T-cell (primary cell): Measurements from ENCODE around the gene NR2F1-AS1. TPM values are rescaled to one million over a fixed set of nuclear protein-coding genes. Genes with fewer than 3 reads are reported as not detected.

Experiments used
- ATAC-seq, 4 experiments: fragments of 200-7000 bp in 3 of 4; fragments of 150-1000 bp in 1 of 4; cut with Tn5 transposase; replicated peaks in 1 of 4; 1 replicate in 3 of 4; 2 replicates in 1 of 4; pipeline ENCODE4 v1.10.0; 2021; ENCODE audit warnings: moderate library complexity in 3 of 4, mild to moderate bottlenecking in 2 of 4, moderate number of reproducible peaks in 1 of 4
- CTCF ChIA-PET, 2 donors: fragments of 300-600 bp; sonication (Branson Sonifier 250); formaldehyde crosslinking; loops; one replicate each; lab custom pipeline; 2022; ENCODE audit warnings: antibody characterized with exemption in 2 of 2; lab: Charles Lee
- POLR2A ChIA-PET, 2 donors: fragments of 300-600 bp; sonication (Branson Sonifier 250); formaldehyde crosslinking; loops; one replicate each; lab custom pipeline; 2022; ENCODE audit warnings: antibody characterized with exemption in 2 of 2; lab: Charles Lee
- DNase-seq, 35 experiments: peaks; one replicate each; pipeline versions ENCODE4 v3.0.0 to v3.0.0-alpha.2; 2013 to 2023
- H3K27ac ChIP-seq: one replicate; pipeline ENCODE4 v1.5.1; 2013; ENCODE audit warnings: low read length
- H3K27me3 ChIP-seq, 2 experiments: replicated peaks in 1 of 2; 1 replicate in 1 of 2; 2 replicates in 1 of 2; pipeline versions ENCODE4 v1.6.1 to v1.7.0; 2013; ENCODE audit warnings: low read length in 1 of 2, mixed read lengths in 1 of 2; ENCODE audit not compliant: control insufficient read depth in 2 of 2, insufficient read depth in 2 of 2; ENCODE audit errors: extremely low read depth in 1 of 2
- H3K36me3 ChIP-seq, 2 donors: 1 replicate in 1 of 2; 2 replicates in 1 of 2; pipeline versions ENCODE4 v1.6.1 to v1.7.0; 2013; ENCODE audit warnings: low read length in 1 of 2; ENCODE audit not compliant: control insufficient read depth in 2 of 2, insufficient read depth in 1 of 2; ENCODE audit errors: extremely low read depth in 1 of 2
- H3K4me1 ChIP-seq, 2 experiments: 1 replicate in 1 of 2; 2 replicates in 1 of 2; pipeline versions ENCODE4 v1.6.1 to v1.7.0; 2013; ENCODE audit warnings: low read length in 2 of 2, mixed read lengths in 1 of 2; ENCODE audit not compliant: insufficient read depth in 2 of 2, control insufficient read depth in 1 of 2; ENCODE audit errors: extremely low read depth in 1 of 2
- H3K4me3 ChIP-seq, 2 donors: 1 replicate in 1 of 2; 2 replicates in 1 of 2; pipeline versions ENCODE4 v1.5.1 to v1.7.0; 2013; ENCODE audit warnings: mild to moderate bottlenecking in 2 of 2, low read length in 1 of 2, moderate library complexity in 1 of 2; ENCODE audit not compliant: control insufficient read depth in 1 of 2; ENCODE audit errors: extremely low read depth in 1 of 2
- H3K9me3 ChIP-seq: 2 replicates; pipeline ENCODE4 v1.7.0; 2013
- H3K27ac Mint-ChIP-seq, 2 donors: one replicate each; pipeline ENCODE4 v1.8.0; 2020 to 2021; ENCODE audit warnings: mild to moderate bottlenecking in 2 of 2, mixed read lengths in 2 of 2
- H3K27me3 Mint-ChIP-seq, 2 donors: one replicate each; pipeline ENCODE4 v1.8.0; 2021 to 2022; ENCODE audit warnings: mixed read lengths in 2 of 2
- H3K36me3 Mint-ChIP-seq: one replicate; pipeline ENCODE4 v1.8.0; 2021; ENCODE audit warnings: mixed read lengths
- H3K4me1 Mint-ChIP-seq, 3 donors: one replicate each; pipeline ENCODE4 v1.8.0; 2020 to 2022; ENCODE audit warnings: mixed read lengths in 3 of 3, mild to moderate bottlenecking in 1 of 3
- H3K4me3 Mint-ChIP-seq, 3 donors: one replicate each; pipeline ENCODE4 v1.8.0; 2020 to 2022; ENCODE audit warnings: mild to moderate bottlenecking in 3 of 3, mixed read lengths in 3 of 3, moderate library complexity in 3 of 3
- H3K9me3 Mint-ChIP-seq, 3 donors: one replicate each; pipeline ENCODE4 v1.8.0; 2020 to 2022; ENCODE audit warnings: mixed read lengths in 3 of 3
- WGBS: methylation state at CpG from one replicate; pipeline ENCODE4 v1.1.5; 2013; ENCODE audit warnings: missing lambda C conversion rate; ENCODE audit not compliant: insufficient coverage; 5-methylcytosine and 5-hydroxymethylcytosine counted together
- total RNA-seq, 35 experiments: library from RNA in 6 of 35; stranded (reverse) in 6 of 35; fragments of 120-200 nt in 1 of 35; gene quantifications; one replicate each; pipeline versions ENCODE4 v1.2.1 to v1.2.4 and lab custom pipeline; 2013 to 2026

NR2F1-AS1 gene
- total RNA-seq, 5 donors from 2014 or later (not counting 1 experiment from before 2014, with no cell fraction given): not detected

DNA sequence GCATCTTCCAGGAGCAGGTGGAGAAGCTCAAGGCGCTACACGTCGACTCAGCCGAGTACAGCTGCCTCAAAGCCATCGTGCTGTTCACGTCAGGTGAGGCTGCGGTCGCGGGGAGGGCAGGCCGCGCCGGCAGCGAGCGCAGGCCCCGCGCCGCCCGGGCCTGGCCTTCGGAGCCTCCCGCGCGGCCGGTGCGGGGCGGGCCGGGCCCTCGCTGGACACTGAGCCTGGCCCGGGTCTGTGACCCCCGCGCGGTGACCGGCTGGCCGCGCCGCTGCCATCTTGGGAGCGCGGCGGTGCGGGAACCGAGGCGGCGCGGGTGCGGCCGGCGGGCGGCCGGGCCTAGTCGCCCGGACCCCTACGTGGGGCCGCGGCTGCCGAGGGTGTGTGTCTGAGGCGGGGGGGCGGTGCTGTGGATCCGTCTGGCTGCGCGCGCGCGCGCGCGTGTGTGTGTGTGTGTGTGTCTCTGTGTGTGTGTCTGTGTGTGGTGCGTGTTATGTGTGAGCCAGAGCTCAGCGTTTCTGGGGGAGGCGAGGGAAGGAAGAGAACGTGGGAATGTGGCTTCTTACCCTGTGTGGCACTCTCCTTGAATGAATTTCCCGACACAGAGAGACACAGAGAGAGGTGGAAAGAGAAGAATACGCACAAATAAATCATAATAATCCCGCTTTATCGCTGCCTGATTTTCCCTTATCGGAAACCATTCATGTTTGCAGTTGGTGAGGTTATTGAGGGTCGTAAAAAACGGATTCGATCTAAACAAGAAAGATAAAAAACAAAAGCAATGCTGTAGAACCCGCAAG is 7.5 kb upstream of the NR2F1-AS1 start:
- ATAC-seq: peak in 1 of 4 experiments; percentile 35
- CTCF ChIA-PET: no interaction called here
- POLR2A ChIA-PET: no interaction called here

DNA sequence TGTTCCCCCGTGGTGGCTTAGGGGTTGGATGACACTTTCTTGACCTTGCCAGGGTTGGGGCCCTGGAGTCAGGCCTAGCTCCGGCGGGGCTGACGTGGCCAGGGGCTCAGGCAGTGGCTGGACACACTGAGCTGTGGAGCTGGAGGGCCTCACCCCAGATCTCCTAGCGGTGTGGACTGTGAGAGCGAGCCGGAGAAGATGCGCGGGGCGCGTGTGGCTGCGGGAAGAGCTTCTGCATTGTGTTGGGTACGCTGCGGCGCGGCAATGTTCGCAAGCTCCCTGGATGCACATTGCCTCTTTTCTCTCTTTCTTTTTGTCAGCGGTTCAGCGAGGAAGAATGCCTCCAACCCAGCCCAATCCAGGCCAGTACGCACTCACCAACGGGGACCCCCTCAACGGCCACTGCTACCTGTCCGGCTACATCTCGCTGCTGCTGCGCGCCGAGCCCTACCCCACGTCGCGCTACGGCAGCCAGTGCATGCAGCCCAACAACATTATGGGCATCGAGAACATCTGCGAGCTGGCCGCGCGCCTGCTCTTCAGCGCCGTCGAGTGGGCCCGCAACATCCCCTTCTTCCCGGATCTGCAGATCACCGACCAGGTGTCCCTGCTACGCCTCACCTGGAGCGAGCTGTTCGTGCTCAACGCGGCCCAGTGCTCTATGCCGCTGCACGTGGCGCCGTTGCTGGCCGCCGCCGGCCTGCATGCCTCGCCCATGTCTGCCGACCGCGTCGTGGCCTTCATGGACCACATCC is 6.8 kb upstream of the NR2F1-AS1 start:
- H3K9me3 Mint-ChIP-seq: peaks cover 0 to 11% (median 0%) of the 10 kb centered on the region in 3 donors
- H3K27ac ChIP-seq: no peak overlapping the region
- H3K27me3 Mint-ChIP-seq: peaks cover 59 to 65% of the 10 kb centered on the region in 2 donors
- WGBS: 16% methylated on average over 59 of the region's 59 CpGs
- H3K4me1 Mint-ChIP-seq: peaks cover 13 to 23% (median 18%) of the 10 kb centered on the region in 3 donors
- H3K4me1 ChIP-seq: peaks cover 8 to 29% of the 10 kb centered on the region in 2 experiments
- peak overlapping the region in 1 of 2 donors; percentile 38 for H3K4me3 ChIP-seq
- H3K4me3 Mint-ChIP-seq: peak overlapping the region in 1 of 3 donors; percentile 30
- H3K27me3 ChIP-seq: peaks cover 38 to 58% of the 10 kb centered on the region in 2 experiments
- peaks cover 7% of the 10 kb centered on the region for H3K36me3 Mint-ChIP-seq
- no peaks in the 10 kb centered on the region for H3K9me3 ChIP-seq
- no peak for ATAC-seq
- H3K27ac Mint-ChIP-seq: peak overlapping the region in 1 of 2 donors; percentile 53
- DNase-seq: no peak
- H3K36me3 ChIP-seq: no peaks in the 10 kb centered on the region
- POLR2A ChIA-PET: interaction anchor here (0.5 to 0.6 kb wide), 2 partner anchors 17 to 44 kb away, joined by 3 read pairs; no protein-coding TSS in a partner anchor
- CTCF ChIA-PET: interaction anchor here in 1 of 2 donors (0.6 kb wide), 1 partner anchor 8 kb away, joined by 5 read pairs; no protein-coding TSS in a partner anchor

More for the DNA sequence above, 7.5 kb upstream of the NR2F1-AS1 start:
- Mint-ChIP-seq H3K27me3 (peaks cover 64 to 73% of the 10 kb centered on the region in 2 donors), H3K4me3 (peak overlapping the region in 1 of 3 donors; percentile 36), H3K36me3 (peaks cover 7% of the 10 kb centered on the region), H3K9me3 (peaks cover 0 to 11% (median 0%) of the 10 kb centered on the region in 3 donors), H3K27ac (peak overlapping the region; percentile 58 to 84), H3K4me1 (peaks cover 13 to 23% (median 17%) of the 10 kb centered on the region in 3 donors)
- Histone ChIP-seq H3K27ac (no peak overlapping the region), H3K4me3 (peak overlapping the region in 1 of 2 donors; percentile 38), H3K9me3 (no peaks in the 10 kb centered on the region), H3K36me3 (no peaks in the 10 kb centered on the region), H3K4me1 (peaks cover 2 to 21% of the 10 kb centered on the region in 2 experiments), H3K27me3 (peaks cover 39 to 60% of the 10 kb centered on the region in 2 experiments)
- DNase-seq: peak in 1 of 35 experiments; percentile 26
- 16% methylated on average over 67 of the region's 78 CpGs for WGBS

DNA sequence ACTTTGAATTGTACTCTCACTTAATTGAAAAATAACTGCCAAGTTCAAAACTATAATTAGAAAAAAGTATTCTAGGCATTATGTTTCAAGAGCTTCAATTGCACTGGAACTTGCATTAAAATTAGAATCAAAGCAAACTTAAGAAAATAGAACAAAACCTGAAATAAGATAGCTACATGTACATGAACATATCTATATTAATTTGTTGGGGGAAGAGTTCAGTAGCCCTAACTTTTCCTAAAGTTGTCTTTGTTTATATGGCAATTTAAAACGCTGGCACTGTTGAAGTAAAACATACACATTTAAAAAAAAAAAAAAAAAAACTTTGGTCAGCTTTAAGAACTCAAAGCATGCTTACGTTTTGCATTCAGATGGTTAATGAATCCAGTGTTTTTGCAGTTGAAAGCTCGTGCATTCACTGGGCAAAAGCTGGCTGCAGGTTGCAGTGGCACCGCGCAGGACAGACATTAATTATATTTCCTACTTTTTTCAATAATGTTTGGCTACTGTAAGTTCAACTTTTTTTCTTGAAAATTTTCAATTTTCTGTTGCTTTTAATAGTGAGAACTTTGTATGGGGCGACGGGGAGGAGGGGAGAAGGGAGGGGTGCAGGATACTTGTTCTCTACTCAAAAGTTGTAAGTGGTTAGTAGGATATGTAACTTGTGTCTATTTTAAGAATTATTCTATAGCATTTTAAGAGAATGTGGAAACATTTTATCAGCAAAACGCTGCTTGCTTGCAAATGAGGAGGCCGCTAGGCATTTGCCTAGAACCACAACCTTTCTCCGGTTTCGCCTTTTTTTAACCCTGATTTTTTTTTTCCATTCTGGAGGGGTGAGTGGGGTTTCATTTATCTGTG is 5.9 kb upstream of the NR2F1-AS1 start:
- no peak for DNase-seq
- no peaks in the 10 kb centered on the region for H3K36me3 ChIP-seq
- peaks cover 36 to 60% of the 10 kb centered on the region in 2 experiments for H3K27me3 ChIP-seq
- peaks cover 13 to 23% (median 18%) of the 10 kb centered on the region in 3 donors for H3K4me1 Mint-ChIP-seq
- no peak overlapping the region for H3K4me3 ChIP-seq
- peaks cover 0 to 11% (median 0%) of the 10 kb centered on the region in 3 donors for H3K9me3 Mint-ChIP-seq
- 25% methylated on average over 4 of the region's 11 CpGs for WGBS
- peaks cover 7% of the 10 kb centered on the region for H3K36me3 Mint-ChIP-seq
- peaks cover 8 to 32% of the 10 kb centered on the region in 2 experiments for H3K4me1 ChIP-seq
- no peak overlapping the region for H3K27ac ChIP-seq
- POLR2A ChIA-PET: interaction anchor here (0.6 to 0.7 kb wide), 2 partner anchors 44 to 137 kb away, joined by 3 to 4 read pairs; no protein-coding TSS in a partner anchor
- no peak for ATAC-seq
- no peaks in the 10 kb centered on the region for H3K9me3 ChIP-seq
- CTCF ChIA-PET: interaction anchor here in 1 of 2 donors (0.6 kb wide), 1 partner anchor 8 kb away, joined by 5 read pairs; no protein-coding TSS in a partner anchor
- H3K27ac Mint-ChIP-seq: peak overlapping the region in 1 of 2 donors; percentile 53
- H3K4me3 Mint-ChIP-seq: peak overlapping the region in 1 of 3 donors; percentile 30
- H3K27me3 Mint-ChIP-seq: peaks cover 53 to 61% of the 10 kb centered on the region in 2 donors

DNA sequence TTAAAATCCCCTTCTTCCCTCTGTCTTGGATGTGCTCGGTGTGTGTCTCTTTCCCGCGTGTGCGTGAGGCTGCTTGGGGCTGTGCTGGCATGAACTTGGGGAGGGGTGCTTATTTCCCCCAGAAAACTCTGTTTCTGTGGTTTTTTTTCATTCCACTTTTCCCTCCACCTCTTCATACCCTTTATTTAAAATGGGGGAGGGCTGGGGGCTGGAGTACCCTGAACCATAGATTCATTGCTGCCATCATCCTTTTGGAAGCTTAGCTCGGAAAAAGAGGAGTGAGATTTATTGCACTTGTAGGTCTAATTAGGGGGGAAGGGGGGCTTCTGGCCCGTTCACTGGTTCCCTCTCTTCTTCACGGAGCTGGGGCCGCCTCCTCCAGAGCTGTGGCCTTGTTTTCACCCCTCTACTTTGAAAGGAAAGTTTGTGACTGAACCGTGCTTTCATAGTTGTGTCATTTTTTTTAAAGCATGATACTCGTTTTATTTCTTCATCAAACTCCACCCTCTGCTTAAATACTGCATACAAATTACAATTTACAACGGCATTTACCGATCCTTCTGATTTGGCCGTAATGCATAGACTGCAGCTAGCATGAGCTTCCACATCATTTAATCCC is 4.9 kb upstream of the NR2F1-AS1 start:
- ATAC-seq (no peak), DNase-seq (no peak)
- H3K27me3 Mint-ChIP-seq: peaks cover 44 to 52% of the 10 kb centered on the region in 2 donors
- CTCF ChIA-PET: interaction anchor here in 1 of 2 donors (0.5 kb wide), 1 partner anchor 1324 kb away, joined by 3 read pairs; no protein-coding TSS in a partner anchor
- Histone ChIP-seq H3K27ac (no peak overlapping the region), H3K9me3 (no peaks in the 10 kb centered on the region), H3K4me1 (peaks cover 8 to 43% of the 10 kb centered on the region in 2 experiments), H3K27me3 (peaks cover 29 to 64% of the 10 kb centered on the region in 2 experiments), H3K36me3 (no peaks in the 10 kb centered on the region), H3K4me3 (no peak overlapping the region)
- no peak overlapping the region for H3K27ac Mint-ChIP-seq
- WGBS: no CpG with 5 or more reads among the region's 13 CpGs
- peak overlapping the region; percentile 57 to 77 (median 75) for H3K4me3 Mint-ChIP-seq
- peaks cover 0 to 11% (median 0%) of the 10 kb centered on the region in 3 donors for H3K9me3 Mint-ChIP-seq
- H3K36me3 Mint-ChIP-seq: peaks cover 7% of the 10 kb centered on the region
- POLR2A ChIA-PET: interaction anchor here in 1 of 2 donors (0.6 kb wide), 1 partner anchor 524 kb away, joined by 5 read pairs; no protein-coding TSS in a partner anchor
- H3K4me1 Mint-ChIP-seq: peaks cover 15 to 25% (median 19%) of the 10 kb centered on the region in 3 donors

DNA sequence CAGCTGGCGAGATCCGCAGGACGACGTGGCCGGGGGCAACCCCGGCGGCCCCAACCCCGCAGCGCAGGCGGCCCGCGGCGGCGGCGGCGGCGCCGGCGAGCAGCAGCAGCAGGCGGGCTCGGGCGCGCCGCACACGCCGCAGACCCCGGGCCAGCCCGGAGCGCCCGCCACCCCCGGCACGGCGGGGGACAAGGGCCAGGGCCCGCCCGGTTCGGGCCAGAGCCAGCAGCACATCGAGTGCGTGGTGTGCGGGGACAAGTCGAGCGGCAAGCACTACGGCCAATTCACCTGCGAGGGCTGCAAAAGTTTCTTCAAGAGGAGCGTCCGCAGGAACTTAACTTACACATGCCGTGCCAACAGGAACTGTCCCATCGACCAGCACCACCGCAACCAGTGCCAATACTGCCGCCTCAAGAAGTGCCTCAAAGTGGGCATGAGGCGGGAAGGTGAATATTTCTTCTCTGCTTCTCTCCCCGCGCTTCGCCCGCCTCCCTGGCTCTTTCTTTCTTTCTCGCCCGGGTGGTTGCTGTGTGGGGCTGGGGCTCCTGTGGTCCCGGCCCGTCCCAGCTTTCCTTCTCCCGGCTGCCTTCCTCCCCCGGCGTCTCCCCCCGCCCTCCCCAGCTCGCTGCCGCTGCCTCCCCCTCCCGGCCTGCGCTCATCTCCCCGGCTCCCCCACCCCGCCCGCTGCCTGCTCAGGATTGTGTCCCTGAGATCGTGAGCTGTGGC is 4.2 kb upstream of the NR2F1-AS1 start:
- peaks cover 8 to 50% of the 10 kb centered on the region in 2 experiments for H3K4me1 ChIP-seq
- no peaks in the 10 kb centered on the region for H3K36me3 ChIP-seq
- H3K4me3 ChIP-seq: peak overlapping the region in 1 of 2 donors; percentile 29
- ChIA-PET CTCF (interaction anchor here in 1 of 2 donors (0.5 kb wide), 1 partner anchor 1325 kb away, joined by 3 read pairs; no protein-coding TSS in a partner anchor), POLR2A (interaction anchor here in 1 of 2 donors (0.6 kb wide), 1 partner anchor 524 kb away, joined by 5 read pairs; no protein-coding TSS in a partner anchor)
- Mint-ChIP-seq H3K4me1 (peaks cover 21 to 31% (median 26%) of the 10 kb centered on the region in 3 donors), H3K9me3 (peaks cover 0 to 11% (median 0%) of the 10 kb centered on the region in 3 donors), H3K27me3 (peaks cover 47 to 52% of the 10 kb centered on the region in 2 donors), H3K36me3 (peaks cover 7% of the 10 kb centered on the region), H3K27ac (no peak overlapping the region), H3K4me3 (peak overlapping the region; percentile 21 to 77 (median 25))
- no peak overlapping the region for H3K27ac ChIP-seq
- ATAC-seq (no peak), DNase-seq (no peak)
- H3K9me3 ChIP-seq: no peaks in the 10 kb centered on the region
- peaks cover 24 to 70% of the 10 kb centered on the region in 2 experiments for H3K27me3 ChIP-seq
- 3% methylated on average over 48 of the region's 70 CpGs for WGBS
